Measurements from ENCODE around the gene TMEM253.
A peak's percentile ranks its signal among the peaks of the same experiment; 100 is the strongest.

The TMEM253 gene

GRCh38 chr14:21100931-21101330, at the start of gene TMEM253:
Gene TMEM253, plus strand, starts transcription at chr14:21101066. Its CDS starts 278 bp downstream, at chr14:21101344.
- DNase-seq: no peak

GRCh38 chr14:21053184-21054122, 47.4 kb upstream of the TMEM253 start:
- DNase-seq: no peak

- no peak for DNase-seq
Observed at GRCh38 chr14:21054123-21054767, 46.6 kb upstream of the TMEM253 start.

GRCh38 chr14:21054768-21055145, 46.1 kb upstream of the TMEM253 start:
- no peak for DNase-seq

- DNase-seq: no peak
Observed at GRCh38 chr14:21055432-21056117, 45.3 kb upstream of the TMEM253 start.

GRCh38 chr14:21056520-21057163, 44.2 kb upstream of the TMEM253 start:
- DNase-seq: no peak

- peak; percentile 20 for DNase-seq
Observed at GRCh38 chr14:21057803-21058675, 42.8 kb upstream of the TMEM253 start, which contains the start of gene RNASE8. Gene RNASE8, plus strand, starts transcription at chr14:21057822. Its CDS starts 71 bp downstream, at chr14:21057893.

- no peak for DNase-seq
Observed at GRCh38 chr14:21058903-21059302, 42.0 kb upstream of the TMEM253 start.

GRCh38 chr14:21059842-21060613, 40.8 kb upstream of the TMEM253 start:
- DNase-seq: peak; percentile 26

GRCh38 chr14:21060614-21061346, 40.1 kb upstream of the TMEM253 start:
- DNase-seq: no peak

GRCh38 chr14:21061347-21061668, 39.6 kb upstream of the TMEM253 start:
- no peak for DNase-seq

GRCh38 chr14:21063479-21063878, 37.4 kb upstream of the TMEM253 start:
- DNase-seq: peak; percentile 93

GRCh38 chr14:21066882-21067502, 33.9 kb upstream of the TMEM253 start:
- DNase-seq: no peak

GRCh38 chr14:21068521-21069387, 32.1 kb upstream of the TMEM253 start:
- DNase-seq: peak; percentile 56

- no peak for DNase-seq
Observed at GRCh38 chr14:21069388-21070082, 31.3 kb upstream of the TMEM253 start.

GRCh38 chr14:21070083-21070609, 30.7 kb upstream of the TMEM253 start, which contains the start of gene ARHGEF40:
Gene ARHGEF40, plus strand, starts transcription at chr14:21070304. Its CDS starts 93 bp downstream, at chr14:21070397.
- no peak for DNase-seq

GRCh38 chr14:21070610-21071224, 30.1 kb upstream of the TMEM253 start:
- DNase-seq: peak; percentile 66

Data from kidney glomerular epithelial cell (primary cell).